ENCODE results near the gene GJD2.

GJD2 gene

GRCh38 chr15:34772312-34772711 is 17.5 kb upstream of the GJD2 start:
- no peak for DNase-seq

GRCh38 chr15:34769711-34770110 is 14.9 kb upstream of the GJD2 start:
- DNase-seq: no peak

GRCh38 chr15:34768530-34768929 is 13.7 kb upstream of the GJD2 start:
- DNase-seq: no peak

GRCh38 chr15:34765741-34766140 is 10.9 kb upstream of the GJD2 start:
- DNase-seq: no peak

GRCh38 chr15:34760909-34761308 is 6.1 kb upstream of the GJD2 start:
- DNase-seq: no peak

- DNase-seq: no peak
Measured at GRCh38 chr15:34759992-34760391, 5.2 kb upstream of the GJD2 start.

GRCh38 chr15:34759347-34759746 is 4.5 kb upstream of the GJD2 start:
- no peak for DNase-seq

- no peak for DNase-seq
Measured at GRCh38 chr15:34757262-34757661, 2.5 kb upstream of the GJD2 start.

GRCh38 chr15:34755419-34755773 is 598 bp upstream of the GJD2 start:
- DNase-seq: no peak

GRCh38 chr15:34754171-34754601 is 612 bp downstream of the GJD2 start:
- no peak for DNase-seq

- no peak for DNase-seq
Measured at GRCh38 chr15:34753236-34753894, 1.4 kb downstream of the GJD2 start.

GRCh38 chr15:34749691-34750090 is 5.1 kb downstream of the GJD2 start:
- no peak for DNase-seq

GRCh38 chr15:34739346-34739745 is 15.5 kb downstream of the GJD2 start:
- DNase-seq: no peak

- no peak for DNase-seq
Measured at GRCh38 chr15:34738002-34738401, 16.8 kb downstream of the GJD2 start.

- DNase-seq: no peak
Measured at GRCh38 chr15:34737477-34737876, 17.3 kb downstream of the GJD2 start.

GRCh38 chr15:34734303-34734702 is 20.5 kb downstream of the GJD2 start:
- DNase-seq: no peak

- no peak for DNase-seq
Measured at GRCh38 chr15:34733621-34734020, 21.2 kb downstream of the GJD2 start.

- no peak for DNase-seq
Measured at GRCh38 chr15:34732430-34732829, 22.4 kb downstream of the GJD2 start.

- no peak for DNase-seq
Measured at GRCh38 chr15:34730701-34731100, 24.1 kb downstream of the GJD2 start.

- no peak for DNase-seq
Measured at GRCh38 chr15:34729886-34730285, 24.9 kb downstream of the GJD2 start.

GRCh38 chr15:34729056-34729455 is 25.7 kb downstream of the GJD2 start:
- no peak for DNase-seq

- DNase-seq: no peak
Measured at GRCh38 chr15:34726406-34727100, 28.2 kb downstream of the GJD2 start.

- DNase-seq: no peak
Measured at GRCh38 chr15:34725556-34725955, 29.2 kb downstream of the GJD2 start.

- DNase-seq: no peak
Measured at GRCh38 chr15:34724481-34724880, 30.3 kb downstream of the GJD2 start.

GRCh38 chr15:34722439-34722836 is 32.4 kb downstream of the GJD2 start:
- DNase-seq: no peak
